Lung microvascular endothelial cell (primary cell): ENCODE measurements around the gene UVRAG. TPM values are rescaled to one million over a fixed set of nuclear protein-coding genes. Genes with fewer than 3 reads are reported as not detected.
"Not testable (repeated sequence)": the region's sequence is repeated elsewhere in the genome, so short reads cannot be mapped to it uniquely, and the experiment has no call there.

ENCODE experiments used
- DNase-seq, 2 donors: peaks; one replicate each; pipeline versions ENCODE4 v3.0.0 to v3.0.0-alpha.2; 2010; ENCODE audit warnings: low read depth in 2 of 2
- total RNA-seq: library from RNA; depleted of rRNA; stranded (reverse); fragments of >200 nt; gene quantifications from 2 replicates; pipeline ENCODE4 v1.2.1, GENCODE V29; 2014

UVRAG gene
- total RNA-seq, 1 donor from 2014 or later: 60.7 TPM

GRCh38 chr11:75874684-75875341, 59.8 kb downstream of the UVRAG start:
- DNase-seq: no peak

- not testable (repeated sequence) for DNase-seq
Observed at GRCh38 chr11:75877327-75877726, 62.3 kb downstream of the UVRAG start.

GRCh38 chr11:75877931-75878330, 62.9 kb downstream of the UVRAG start:
- not testable (repeated sequence) for DNase-seq

GRCh38 chr11:75878933-75879332, 63.9 kb downstream of the UVRAG start:
- DNase-seq: no peak

- DNase-seq: no peak
Observed at GRCh38 chr11:75879737-75880136, 64.7 kb downstream of the UVRAG start.

- not testable (repeated sequence) for DNase-seq
Observed at GRCh38 chr11:75880343-75880742, 65.3 kb downstream of the UVRAG start.

- DNase-seq: no peak
Observed at GRCh38 chr11:75884321-75884720, 69.3 kb downstream of the UVRAG start.

GRCh38 chr11:75888416-75888815, 73.4 kb downstream of the UVRAG start:
- no peak for DNase-seq

GRCh38 chr11:75891947-75892739, 77.1 kb downstream of the UVRAG start:
- DNase-seq: no peak

- no peak for DNase-seq
Observed at GRCh38 chr11:75893251-75893650, 78.2 kb downstream of the UVRAG start.

GRCh38 chr11:75894036-75894585, 79.1 kb downstream of the UVRAG start:
- DNase-seq: no peak

GRCh38 chr11:75896843-75897419, 81.9 kb downstream of the UVRAG start:
- DNase-seq: peak; percentile 48 to 66

- DNase-seq: no peak
Observed at GRCh38 chr11:75898871-75899270, 83.9 kb downstream of the UVRAG start.

- DNase-seq: no peak
Observed at GRCh38 chr11:75899806-75900205, 84.8 kb downstream of the UVRAG start.

GRCh38 chr11:75900848-75901247, 85.8 kb downstream of the UVRAG start:
- DNase-seq: no peak

GRCh38 chr11:75902631-75903030, 87.6 kb downstream of the UVRAG start:
- DNase-seq: peak in 1 of 2 donors; percentile 16

GRCh38 chr11:75903276-75903675, 88.3 kb downstream of the UVRAG start:
- DNase-seq: no peak

GRCh38 chr11:75905434-75905833, 90.4 kb downstream of the UVRAG start:
- DNase-seq: no peak

- peak in 1 of 2 donors; percentile 54 for DNase-seq
Observed at GRCh38 chr11:75907906-75908527, 93.0 kb downstream of the UVRAG start.

- no peak for DNase-seq
Observed at GRCh38 chr11:75910426-75911145, 95.6 kb downstream of the UVRAG start.

GRCh38 chr11:75911459-75911858, 96.4 kb downstream of the UVRAG start:
- no peak for DNase-seq
